CD4-positive, alpha-beta T cell treated with Interleukin-15 for 1 hour (primary cell): ENCODE data around the gene TRIM61.
"Not testable (repeated sequence)": the region's sequence is repeated elsewhere in the genome, so short reads cannot be mapped to it uniquely, and the experiment has no call there.

ENCODE experiments used
- DNase-seq: peaks from one replicate; pipeline ENCODE4 v3.0.0-alpha.2; 2020

TRIM61 gene

DNA sequence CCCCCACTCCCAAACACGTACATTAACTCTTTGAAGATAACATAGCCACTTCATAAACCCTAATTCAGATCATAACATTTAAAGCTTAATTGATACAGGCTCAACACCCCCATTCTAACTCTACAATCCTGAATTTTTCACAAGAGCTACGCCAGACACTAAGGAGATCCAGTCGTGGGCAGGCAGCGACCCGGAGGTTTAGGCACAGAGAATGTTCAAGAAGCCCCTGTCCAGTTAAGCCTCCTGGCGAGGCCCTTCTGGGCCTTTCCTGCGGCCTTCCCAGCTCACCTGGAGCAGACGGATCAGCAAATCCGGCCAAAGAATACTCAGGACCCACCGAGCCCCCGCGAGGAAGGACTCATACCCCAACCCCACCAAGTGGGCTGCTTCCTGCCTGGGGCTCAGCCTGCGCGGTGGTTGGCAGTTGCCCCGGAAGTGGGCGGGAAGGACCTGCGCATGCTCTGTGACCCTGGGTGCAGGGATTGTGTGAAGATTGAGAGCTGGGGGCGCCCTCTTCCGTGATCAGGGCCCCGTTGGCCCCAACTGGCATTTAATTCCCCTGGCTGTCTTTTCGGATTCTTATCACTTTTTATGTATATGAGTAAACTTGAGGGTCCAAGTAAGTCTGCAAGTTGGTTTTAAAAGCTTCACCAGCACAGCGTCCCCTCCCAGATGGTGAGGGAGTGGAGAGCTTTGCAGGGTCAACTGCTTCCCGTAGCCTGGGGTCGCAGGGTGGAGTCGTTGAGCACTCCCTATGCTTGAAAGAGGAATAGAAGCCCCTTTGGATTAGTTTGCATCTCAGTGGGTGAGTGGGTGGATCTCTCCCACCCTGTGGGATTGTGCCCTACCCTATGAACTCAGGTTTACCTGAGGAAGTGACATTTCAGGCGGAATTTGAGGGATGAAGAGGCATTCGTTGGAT, at the start of gene TRIM61:
TRIM61 (minus strand) TSS at position 415 of the 922 bp plus-strand sequence. CDS start 7,655 bp downstream, outside the sequence.
- peak; percentile 59 for DNase-seq

- not testable (repeated sequence) for DNase-seq
Measured at GRCh38 chr4:165025782-165026181, 48.3 kb upstream of the TRIM61 start.

- DNase-seq: not testable (repeated sequence)
Measured at GRCh38 chr4:165019995-165020394, 42.5 kb upstream of the TRIM61 start.

DNA sequence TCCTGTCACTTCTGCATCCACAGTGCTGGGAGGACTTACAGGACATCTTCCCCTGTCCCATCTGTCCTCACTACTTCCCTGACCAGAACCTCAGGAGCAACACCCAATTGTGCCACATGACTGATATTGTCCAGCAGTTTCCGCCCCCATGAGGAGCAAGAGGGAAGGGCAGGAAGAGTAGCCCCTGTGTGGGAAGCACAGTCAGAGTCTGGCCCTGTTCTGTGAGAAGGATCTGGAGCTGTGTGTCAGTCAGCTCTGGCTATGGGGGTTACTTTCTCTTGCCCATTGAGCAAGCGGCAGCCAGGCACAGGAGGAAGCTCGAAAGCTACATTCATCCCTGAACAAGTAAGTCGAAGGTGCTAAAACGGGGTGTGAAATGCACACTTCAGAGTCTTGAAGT, 39.5 kb upstream of the TRIM61 start:
- no peak for DNase-seq

- no peak for DNase-seq
Measured at GRCh38 chr4:165013691-165014090, 36.2 kb upstream of the TRIM61 start.

- no peak for DNase-seq
Measured at GRCh38 chr4:165011403-165011802, 33.9 kb upstream of the TRIM61 start.

DNA sequence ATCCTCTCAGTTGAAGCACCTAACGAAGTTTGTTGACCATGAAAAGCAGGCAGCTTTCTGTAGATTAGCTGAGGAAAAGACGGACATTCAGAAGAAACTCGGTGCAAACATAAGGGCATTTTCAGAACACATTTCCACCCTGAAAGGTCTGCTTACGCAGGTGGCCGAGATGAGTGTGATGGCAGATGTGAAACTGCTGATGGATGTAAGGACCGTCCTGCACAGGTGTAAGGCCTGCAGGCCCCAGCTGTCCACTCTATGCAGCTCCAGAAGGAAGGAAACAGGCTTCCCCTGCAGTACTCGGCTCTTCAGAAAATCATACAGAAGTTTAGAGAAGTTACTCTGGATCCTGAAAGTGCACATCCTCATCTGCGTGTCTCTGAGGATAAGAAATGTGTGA, 33.5 kb upstream of the TRIM61 start:
- DNase-seq: no peak

DNA sequence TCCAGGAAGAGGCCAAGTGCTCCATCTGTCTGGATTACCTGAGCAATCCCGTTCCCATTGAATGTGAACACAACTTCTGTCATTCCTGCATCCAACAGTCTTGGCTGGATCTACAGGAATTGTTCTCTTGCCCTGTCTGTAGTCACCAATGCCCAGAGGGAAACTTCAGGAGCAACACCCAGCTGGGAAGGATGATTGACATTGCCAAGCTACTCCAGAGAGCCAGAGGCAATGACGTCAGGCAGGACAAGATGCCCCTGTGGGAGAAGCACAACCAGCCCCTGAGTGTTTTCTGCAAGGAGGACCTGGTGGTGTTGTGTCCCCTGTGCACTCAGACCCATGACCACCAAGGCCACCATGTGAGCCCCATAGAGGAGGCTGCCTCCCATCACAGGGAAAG, 33.0 kb upstream of the TRIM61 start:
- DNase-seq: no peak

GRCh38 chr4:165009493-165010227, 32.2 kb upstream of the TRIM61 start:
- DNase-seq: no peak

GRCh38 chr4:165006886-165007285, 29.4 kb upstream of the TRIM61 start:
- DNase-seq: no peak

- no peak for DNase-seq
Measured at GRCh38 chr4:165006456-165006855, 29.0 kb upstream of the TRIM61 start.

GRCh38 chr4:165005352-165005925, 28.0 kb upstream of the TRIM61 start:
- DNase-seq: no peak

GRCh38 chr4:165001957-165002356, 24.5 kb upstream of the TRIM61 start:
- not testable (repeated sequence) for DNase-seq

DNA sequence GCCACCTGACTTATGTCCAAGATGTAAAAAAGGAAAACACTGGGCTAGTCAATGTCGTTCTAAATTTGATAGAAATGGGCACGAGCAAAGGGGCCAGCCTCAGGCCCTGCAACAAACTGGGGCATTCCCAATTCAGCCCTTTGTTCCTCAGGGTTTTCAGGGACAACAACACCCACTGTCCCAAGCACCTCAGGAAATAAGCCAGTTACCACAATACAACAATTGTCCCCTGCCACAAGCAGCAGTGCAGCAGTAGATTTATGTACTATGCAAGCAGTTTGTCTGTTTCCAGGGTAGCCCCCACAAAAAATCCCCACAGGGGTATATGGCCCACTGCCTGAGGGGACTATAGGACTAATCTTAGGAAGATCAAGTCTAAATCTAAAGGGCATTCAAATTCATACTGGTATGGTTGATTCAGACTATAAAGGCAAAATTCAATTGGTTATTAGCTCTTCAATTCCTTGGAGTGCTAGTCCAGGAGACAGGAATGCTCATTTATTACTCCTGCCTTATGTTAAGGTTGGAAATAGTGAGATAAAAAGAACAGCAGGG, 21.1 kb upstream of the TRIM61 start:
- DNase-seq: not testable (repeated sequence)

GRCh38 chr4:164997941-164998340, 20.5 kb upstream of the TRIM61 start:
- no peak for DNase-seq

GRCh38 chr4:164997324-164997723, 19.9 kb upstream of the TRIM61 start:
- DNase-seq: no peak

GRCh38 chr4:164996123-164996522, 18.7 kb upstream of the TRIM61 start:
- not testable (repeated sequence) for DNase-seq

- not testable (repeated sequence) for DNase-seq
Measured at GRCh38 chr4:164990786-164991185, 13.3 kb upstream of the TRIM61 start.

GRCh38 chr4:164989471-164989870, 12.0 kb upstream of the TRIM61 start:
- DNase-seq: no peak

DNA sequence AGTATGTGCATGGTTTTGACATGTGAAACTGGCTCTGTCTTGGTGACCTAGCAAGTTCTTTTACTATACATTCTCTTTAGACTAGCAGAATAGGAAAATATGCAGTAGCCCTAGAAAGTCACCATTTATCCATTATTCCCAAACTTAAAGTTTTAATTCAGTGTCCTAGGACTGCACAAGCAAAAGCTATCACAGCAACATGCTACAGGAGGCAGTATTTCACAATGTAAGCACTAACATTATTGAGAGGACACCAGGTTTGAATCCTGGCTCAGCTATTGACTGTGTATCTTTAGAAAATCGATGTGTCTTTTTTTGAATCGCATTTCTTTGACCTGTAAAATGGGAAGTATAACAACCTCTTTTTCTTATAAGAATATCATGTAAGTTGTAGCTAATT, 5.5 kb downstream of the TRIM61 start:
- not testable (repeated sequence) for DNase-seq

- DNase-seq: no peak
Measured at GRCh38 chr4:164959896-164960295, 17.6 kb downstream of the TRIM61 start.

DNA sequence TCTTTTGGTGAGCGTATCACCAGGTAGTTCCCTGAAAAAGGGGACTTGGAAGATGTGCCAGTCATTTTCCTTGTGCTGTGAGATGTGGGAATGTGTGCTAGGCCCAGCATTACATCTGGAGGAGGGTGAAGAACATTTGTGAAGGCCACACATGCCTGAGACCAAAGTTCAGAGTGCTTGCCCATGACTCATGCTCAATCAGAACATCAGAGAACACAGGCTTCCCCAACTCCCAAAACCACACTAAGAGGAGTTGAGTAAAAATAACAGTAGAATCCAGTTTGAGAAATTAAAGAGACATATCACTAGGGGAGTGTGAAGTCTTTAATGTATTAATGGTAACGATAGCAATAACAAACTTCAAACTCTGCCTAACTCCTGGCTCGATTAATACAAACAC, 18.0 kb downstream of the TRIM61 start:
- DNase-seq: not testable (repeated sequence)
